Breast epithelium (tissue), 4 donors: ENCODE results near the gene OR2A14. TPM values are rescaled to one million over a fixed set of nuclear protein-coding genes. Genes with fewer than 3 reads are reported as not detected.
"Not testable (repeated sequence)": the region's sequence is repeated elsewhere in the genome, so short reads cannot be mapped to it uniquely, and the experiment has no call there.

ENCODE experiments used
- DNase-seq, 2 donors: peaks; one replicate each; pipeline ENCODE4 v3.0.0-alpha.2; 2019; ENCODE audit warnings: low spot score in 2 of 2
- H3K27ac ChIP-seq, 2 donors: fragments of 200-600 bp; sonication (generic) in 1 of 2; one replicate each; pipeline ENCODE4 v1.5.1; 2016 to 2019; ENCODE audit warnings: mild to moderate bottlenecking in 1 of 2
- H3K27me3 ChIP-seq, 2 donors: fragments of 200-600 bp; sonication (generic) in 1 of 2; one replicate each; pipeline versions ENCODE4 v1.5.1 to v1.6.0; 2017 to 2019; ENCODE audit warnings: control low read depth in 1 of 2, mild to moderate bottlenecking in 1 of 2
- H3K36me3 ChIP-seq: fragments of 200-600 bp; one replicate; pipeline ENCODE4 v1.5.1; 2019
- H3K4me1 ChIP-seq, 2 donors: fragments of 200-600 bp; sonication (generic); one replicate each; pipeline ENCODE4 v1.5.1; 2016 to 2019; ENCODE audit warnings: control low read depth in 1 of 2
- H3K4me3 ChIP-seq, 3 donors: fragments of 200-600 bp; sonication (generic); 1 replicate in 2 of 3; 2 replicates in 1 of 3; pipeline ENCODE4 v1.5.1; 2016 to 2019; ENCODE audit warnings: mild to moderate bottlenecking in 3 of 3, moderate library complexity in 2 of 3
- H3K9me3 ChIP-seq, 2 donors: fragments of 200-600 bp; sonication (generic) in 1 of 2; one replicate each; pipeline ENCODE4 v1.5.1; 2016 to 2019; ENCODE audit warnings: control low read depth in 1 of 2
- POLR2A ChIP-seq: fragments of 450-650 bp; IDR thresholded peaks from one replicate; pipeline ENCODE4 v1.6.1; 2016; ENCODE audit warnings: antibody characterized with exemption, mild to moderate bottlenecking, moderate library complexity
- POLR2AphosphoS5 ChIP-seq, 3 donors: sonication (generic); formaldehyde crosslinking; IDR thresholded peaks; one replicate each; pipeline ENCODE4 v1.6.1; 2017; ENCODE audit warnings: antibody characterized with exemption in 3 of 3
- intact Hi-C: fragments of 100-400 bp; cut with DNase I; formaldehyde crosslinking; loops from one replicate; pipeline ENCODE4 v1.15.1; 2023; ENCODE audit warnings: low total_unique reads
- total RNA-seq, 3 donors: library from RNA; depleted of rRNA; stranded (reverse); fragments of >200 nt; gene quantifications; one replicate each; pipeline ENCODE4 v1.1.0, GENCODE V29; 2016
- TF ChIP-seq, protein P1 (sequence below), 3 donors: fragments of 450-650 bp; IDR thresholded peaks; one replicate each; pipeline ENCODE4 v1.5.1; 2016 to 2017; ENCODE audit warnings: antibody characterized with exemption in 3 of 3, mild to moderate bottlenecking in 3 of 3, moderate library complexity in 3 of 3

OR2A14 gene
- total RNA-seq, 3 donors from 2014 or later, result not detected

GRCh38 chr7:144142187-144142586 lies 19.2 kb downstream of the OR2A14 start:
- Histone ChIP-seq H3K4me1 (no peaks in the 10 kb centered on the region), H3K4me3 (no peak overlapping the region), H3K36me3 (no peaks in the 10 kb centered on the region), H3K27me3 (no peaks in the 10 kb centered on the region), H3K9me3 (peaks cover under 1 to 7% of the 10 kb centered on the region in 2 donors), H3K27ac (no peak overlapping the region)
- intact Hi-C loops, result no loop called here
- TF ChIP-seq, protein P1, sequence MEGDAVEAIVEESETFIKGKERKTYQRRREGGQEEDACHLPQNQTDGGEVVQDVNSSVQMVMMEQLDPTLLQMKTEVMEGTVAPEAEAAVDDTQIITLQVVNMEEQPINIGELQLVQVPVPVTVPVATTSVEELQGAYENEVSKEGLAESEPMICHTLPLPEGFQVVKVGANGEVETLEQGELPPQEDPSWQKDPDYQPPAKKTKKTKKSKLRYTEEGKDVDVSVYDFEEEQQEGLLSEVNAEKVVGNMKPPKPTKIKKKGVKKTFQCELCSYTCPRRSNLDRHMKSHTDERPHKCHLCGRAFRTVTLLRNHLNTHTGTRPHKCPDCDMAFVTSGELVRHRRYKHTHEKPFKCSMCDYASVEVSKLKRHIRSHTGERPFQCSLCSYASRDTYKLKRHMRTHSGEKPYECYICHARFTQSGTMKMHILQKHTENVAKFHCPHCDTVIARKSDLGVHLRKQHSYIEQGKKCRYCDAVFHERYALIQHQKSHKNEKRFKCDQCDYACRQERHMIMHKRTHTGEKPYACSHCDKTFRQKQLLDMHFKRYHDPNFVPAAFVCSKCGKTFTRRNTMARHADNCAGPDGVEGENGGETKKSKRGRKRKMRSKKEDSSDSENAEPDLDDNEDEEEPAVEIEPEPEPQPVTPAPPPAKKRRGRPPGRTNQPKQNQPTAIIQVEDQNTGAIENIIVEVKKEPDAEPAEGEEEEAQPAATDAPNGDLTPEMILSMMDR (IDR thresholded peaks at IDR 0.05), result no peak
- no peak for TF ChIP-seq POLR2AphosphoS5 (IDR thresholded peaks at IDR 0.05)
- TF ChIP-seq POLR2A, result no peak
- DNase-seq, result no peak

DNA sequence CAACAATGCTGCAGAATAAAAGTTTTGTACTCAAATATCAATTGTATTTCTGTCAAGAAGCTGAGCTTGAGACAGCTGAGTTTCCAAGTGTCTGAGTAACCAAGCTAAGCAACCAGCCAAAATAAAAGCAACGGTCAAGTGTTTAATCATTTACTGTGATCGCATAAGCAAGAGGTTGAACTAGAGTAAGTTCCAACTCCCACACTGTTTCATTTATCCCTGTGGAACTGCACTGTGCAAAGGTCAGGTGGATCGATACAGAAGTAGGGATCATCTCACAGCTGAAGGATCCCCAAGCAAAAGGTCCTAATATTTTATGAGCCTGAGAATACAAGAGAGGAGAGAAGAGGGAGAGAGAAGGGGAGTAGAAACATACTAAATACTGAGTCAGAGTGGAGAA lies 21.4 kb downstream of the OR2A14 start:
- Histone ChIP-seq H3K27me3 (no peaks in the 10 kb centered on the region), H3K27ac (no peak overlapping the region), H3K36me3 (no peaks in the 10 kb centered on the region), H3K4me1 (no peaks in the 10 kb centered on the region), H3K4me3 (no peak overlapping the region), H3K9me3 (peaks cover 18 to 21% of the 10 kb centered on the region in 2 donors)
- no peak for DNase-seq
- TF ChIP-seq POLR2AphosphoS5 (IDR thresholded peaks at IDR 0.05), result no peak
- TF ChIP-seq POLR2A, result no peak
- TF ChIP-seq, protein P1 (IDR thresholded peaks at IDR 0.05), result no peak
- intact Hi-C loops, result no loop called here

- Histone ChIP-seq H3K27ac (no peak overlapping the region), H3K4me3 (no peak overlapping the region), H3K4me1 (no peaks in the 10 kb centered on the region), H3K27me3 (no peaks in the 10 kb centered on the region), H3K36me3 (no peaks in the 10 kb centered on the region), H3K9me3 (peaks cover 18 to 21% of the 10 kb centered on the region in 2 donors)
- no peak for TF ChIP-seq POLR2A
- TF ChIP-seq POLR2AphosphoS5 (IDR thresholded peaks at IDR 0.05), result no peak
- TF ChIP-seq, protein P1 (IDR thresholded peaks at IDR 0.05), result no peak
- DNase-seq, result no peak
- intact Hi-C loops, result no loop called here
Observed at GRCh38 chr7:144148224-144148827, 25.4 kb downstream of the OR2A14 start.

GRCh38 chr7:144158861-144159260 lies 35.9 kb downstream of the OR2A14 start:
- intact Hi-C loops, result no loop called here
- Histone ChIP-seq H3K27ac (no peak overlapping the region), H3K4me1 (no peaks in the 10 kb centered on the region), H3K36me3 (no peaks in the 10 kb centered on the region), H3K9me3 (no peaks in the 10 kb centered on the region), H3K4me3 (no peak overlapping the region), H3K27me3 (no peaks in the 10 kb centered on the region)
- TF ChIP-seq POLR2A (no peak), POLR2AphosphoS5 (IDR thresholded peaks at IDR 0.05) (no peak)
- TF ChIP-seq, protein P1 (IDR thresholded peaks at IDR 0.05), result no peak
- DNase-seq, result no peak

DNA sequence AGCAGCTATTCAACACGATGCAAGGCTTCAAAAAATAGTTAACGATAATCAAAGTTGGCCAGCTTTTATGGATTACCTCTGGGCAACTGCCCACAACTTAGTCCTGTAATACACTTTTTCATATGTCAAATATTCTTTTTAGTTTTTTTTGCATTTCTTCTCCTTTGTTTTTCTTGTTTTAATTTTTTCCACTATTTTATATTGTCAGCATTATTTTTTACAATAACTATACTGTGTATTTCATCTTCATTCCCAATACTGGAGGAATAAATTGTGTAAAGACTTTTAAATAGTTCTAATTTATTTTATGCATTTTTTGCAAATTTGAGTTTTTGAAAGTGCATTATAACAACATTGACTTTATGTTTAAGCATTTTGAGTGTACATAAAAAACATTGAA lies 41.8 kb downstream of the OR2A14 start:
- H3K27me3 ChIP-seq, result no peaks in the 10 kb centered on the region
- H3K9me3 ChIP-seq, result no peaks in the 10 kb centered on the region
- H3K27ac ChIP-seq, result no peak overlapping the region
- TF ChIP-seq POLR2AphosphoS5 (IDR thresholded peaks at IDR 0.05) (no peak), POLR2A (no peak)
- TF ChIP-seq, protein P1 (IDR thresholded peaks at IDR 0.05), result no peak
- no peaks in the 10 kb centered on the region for H3K4me1 ChIP-seq
- intact Hi-C loops, result no loop called here
- DNase-seq, result no peak
- no peaks in the 10 kb centered on the region for H3K36me3 ChIP-seq
- no peak overlapping the region for H3K4me3 ChIP-seq

- H3K4me3 ChIP-seq, H3K9me3 ChIP-seq, DNase-seq, intact Hi-C loops, H3K27me3 ChIP-seq, H3K27ac ChIP-seq, H3K36me3 ChIP-seq, H3K4me1 ChIP-seq: not testable (repeated sequence)
Observed at GRCh38 chr7:144171594-144172350, 48.8 kb downstream of the OR2A14 start.
